Fibroblast of the aortic adventitia (primary cell): ENCODE measurements around the gene WASF3. TPM values are rescaled to one million over a fixed set of nuclear protein-coding genes. Genes with fewer than 3 reads are reported as not detected.
A peak's percentile ranks its signal among the peaks of the same experiment; 100 is the strongest.

Source experiments
- DNase-seq: peaks from one replicate; pipeline ENCODE4 v3.0.0-alpha.2; 2010; ENCODE audit warnings: low read depth
- H3K4me3 ChIP-seq: 2 replicates; pipeline ENCODE4 v1.5.1; 2011; ENCODE audit warnings: low read depth, mild to moderate bottlenecking, control low read depth, low read length, moderate library complexity
- CTCF ChIP-seq: IDR thresholded peaks from 2 replicates; pipeline ENCODE4 v1.5.1; 2011; ENCODE audit warnings: mild to moderate bottlenecking, low read length, control low read depth, inconsistent platforms; ENCODE audit not compliant: insufficient read depth
- total RNA-seq: library from RNA; depleted of rRNA; stranded (reverse); fragments of >200 nt; gene quantifications from 2 replicates; pipeline ENCODE4 v1.2.3, GENCODE V29; 2012; ENCODE audit warnings: low replicate concordance

The WASF3 gene
- total RNA-seq, 1 donor: 13.5 TPM

GRCh38 chr13:26678330-26678729, 120.8 kb downstream of the WASF3 start:
- no peak overlapping the region for H3K4me3 ChIP-seq
- no peak for DNase-seq
- TF ChIP-seq CTCF: no peak

DNA sequence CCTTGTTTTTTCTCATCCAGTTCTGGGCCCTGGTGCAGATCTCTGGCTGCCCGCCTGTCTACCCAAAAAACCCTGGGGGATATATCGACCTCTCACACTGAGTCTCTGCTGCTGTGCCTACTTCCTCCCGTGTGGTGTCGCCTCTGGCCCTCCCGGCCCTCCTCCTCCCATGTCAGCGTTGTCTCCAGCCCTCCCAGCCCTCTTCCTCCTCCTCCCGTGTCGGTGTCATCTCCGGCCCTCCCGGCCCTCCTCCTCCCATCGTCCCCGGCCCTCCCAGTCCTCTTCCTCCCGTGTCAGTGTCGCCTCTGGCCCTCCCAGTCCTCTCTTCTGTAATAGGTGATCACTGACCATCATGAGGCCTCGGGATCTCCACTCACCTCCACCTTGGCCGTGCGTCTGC, 121.3 kb downstream of the WASF3 start:
- no peak for TF ChIP-seq CTCF
- no peak for DNase-seq
- H3K4me3 ChIP-seq: no peak overlapping the region

DNA sequence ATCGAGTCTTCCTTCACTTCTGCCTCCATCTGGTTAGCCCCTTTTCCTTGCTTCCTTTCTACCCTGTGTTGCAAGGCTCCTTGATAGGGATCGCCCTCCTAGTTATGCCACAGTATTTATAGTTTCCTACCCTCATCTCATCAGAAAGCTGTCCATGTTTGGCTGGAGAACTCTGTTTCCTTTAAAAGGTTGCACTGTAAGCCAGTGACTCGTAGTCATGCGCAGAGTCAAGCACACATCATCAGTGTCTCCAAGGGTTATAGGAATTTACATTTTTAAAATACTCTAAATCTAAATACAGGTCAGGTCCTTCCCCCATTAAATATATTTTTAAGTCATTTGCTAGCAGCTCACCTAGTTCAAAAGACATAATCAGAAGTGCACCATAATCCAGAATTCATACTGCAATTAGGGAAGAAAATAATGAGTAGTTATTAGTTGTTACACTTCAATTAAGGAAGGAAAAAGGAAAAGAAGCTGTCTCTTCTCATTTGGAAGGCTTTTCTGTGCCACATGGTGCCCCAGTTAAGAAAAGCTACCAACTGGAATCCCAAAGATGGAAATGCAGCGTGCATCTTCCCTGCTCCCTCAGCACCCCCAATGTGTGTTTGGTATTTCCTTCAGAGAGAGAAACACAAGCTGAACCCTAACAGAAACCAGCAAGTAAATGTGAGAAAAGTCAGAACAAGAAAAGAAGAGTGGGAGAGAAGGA, 122.1 kb downstream of the WASF3 start:
- DNase-seq: peak; percentile 69
- no peak overlapping the region for H3K4me3 ChIP-seq
- TF ChIP-seq CTCF: no peak

- no peak for TF ChIP-seq CTCF
- no peak overlapping the region for H3K4me3 ChIP-seq
- no peak for DNase-seq
Observed at GRCh38 chr13:26680123-26680450, 122.6 kb downstream of the WASF3 start.

GRCh38 chr13:26680572-26680971, 123.1 kb downstream of the WASF3 start:
- no peak for DNase-seq
- H3K4me3 ChIP-seq: no peak overlapping the region
- TF ChIP-seq CTCF: no peak

DNA sequence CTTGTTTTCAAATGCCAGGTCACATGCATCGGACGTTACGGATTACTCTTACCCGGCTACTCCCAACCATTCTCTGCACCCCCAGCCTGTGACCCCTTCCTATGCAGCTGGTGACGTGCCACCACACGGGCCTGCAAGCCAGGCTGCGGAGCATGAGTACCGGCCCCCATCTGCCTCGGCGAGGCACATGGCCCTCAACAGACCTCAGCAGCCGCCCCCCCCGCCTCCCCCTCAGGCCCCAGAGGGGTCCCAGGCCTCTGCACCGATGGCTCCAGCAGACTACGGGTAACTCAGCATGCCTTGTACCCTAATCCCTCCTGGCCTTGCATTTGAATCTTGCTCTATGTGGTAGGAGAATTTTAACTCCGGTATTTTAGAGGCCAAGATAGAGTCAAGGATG, 123.6 kb downstream of the WASF3 start:
- no peak overlapping the region for H3K4me3 ChIP-seq
- TF ChIP-seq CTCF: no peak
- DNase-seq: no peak

DNA sequence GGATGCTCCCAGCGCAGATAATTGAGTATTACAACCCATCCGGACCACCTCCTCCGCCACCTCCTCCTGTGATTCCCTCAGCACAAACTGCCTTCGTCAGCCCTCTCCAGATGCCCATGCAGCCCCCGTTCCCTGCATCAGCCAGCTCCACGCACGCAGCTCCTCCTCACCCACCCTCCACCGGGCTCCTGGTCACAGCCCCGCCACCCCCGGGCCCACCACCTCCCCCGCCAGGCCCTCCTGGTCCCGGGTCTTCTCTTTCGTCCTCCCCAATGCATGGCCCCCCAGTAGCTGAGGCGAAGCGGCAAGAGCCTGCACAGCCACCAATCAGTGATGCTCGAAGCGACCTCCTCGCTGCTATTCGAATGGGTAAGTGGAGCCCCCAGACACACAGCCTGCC, 125.1 kb downstream of the WASF3 start:
- DNase-seq: no peak
- TF ChIP-seq CTCF: no peak
- no peak overlapping the region for H3K4me3 ChIP-seq
